Mucosa of descending colon (tissue), 3 donors: ENCODE measurements around the gene FAM50A. TPM values are rescaled to one million over a fixed set of nuclear protein-coding genes. Genes with fewer than 3 reads are reported as not detected.

Source experiments
- ATAC-seq: fragments of 200-7000 bp; cut with Tn5 transposase; one replicate; pipeline ENCODE4 v1.9.1; 2020; ENCODE audit warnings: mild to moderate bottlenecking, moderate library complexity
- DNase-seq, 3 donors: peaks; one replicate each; pipeline ENCODE4 v3.0.0-alpha.2; 2020
- H3K36me3 ChIP-seq: fragments of 200-600 bp; one replicate; pipeline ENCODE4 v1.8.0; 2021; ENCODE audit warnings: low read depth, mild to moderate bottlenecking
- H3K4me1 ChIP-seq: fragments of 200-600 bp; one replicate; pipeline ENCODE4 v1.8.0; 2021; ENCODE audit warnings: low read depth, mild to moderate bottlenecking
- H3K4me3 ChIP-seq: fragments of 200-600 bp; one replicate; pipeline ENCODE4 v1.8.0; 2021; ENCODE audit warnings: mild to moderate bottlenecking
- H3K9me3 ChIP-seq: fragments of 200-600 bp; one replicate; pipeline ENCODE4 v1.8.0; 2021; ENCODE audit warnings: mild to moderate bottlenecking
- intact Hi-C, 2 donors: fragments of 100-400 bp; cut with DNase I in 1 of 2; cut with micrococcal nuclease in 1 of 2; formaldehyde crosslinking; loops; one replicate each; pipeline versions ENCODE4 v1.11.0 to v1.11.1; 2022; cut with DNase I, micrococcal nuclease
- total RNA-seq, 3 donors: library from RNA; stranded (reverse); fragmentation: NEBNext Ultra II Directional in 2 of 3; extraction: Animal tissue kit (Norgen Biotek cat#: 25700) in 2 of 3; gene quantifications; one replicate each; pipeline versions ENCODE4 v1.2.1 to v1.2.4, GENCODE V29; 2021 to 2023
- TF ChIP-seq, protein P1 (sequence below): fragments of 200-600 bp; IDR thresholded peaks from one replicate; pipeline ENCODE4 v1.8.0; 2022; ENCODE audit warnings: antibody characterized with exemption, mild to moderate bottlenecking
- donor health status: DM: no; HTN: no; CAD: no; lungs with moderate emphysema.
- donor health status: DM: no; HTN: no; CAD: no.
- donor health status: DM: no; HTN: yes; CAD: no.

FAM50A gene
- total RNA-seq, 3 donors from 2014 or later, result 46.2 to 65.1 (median 50.5) TPM

DNA sequence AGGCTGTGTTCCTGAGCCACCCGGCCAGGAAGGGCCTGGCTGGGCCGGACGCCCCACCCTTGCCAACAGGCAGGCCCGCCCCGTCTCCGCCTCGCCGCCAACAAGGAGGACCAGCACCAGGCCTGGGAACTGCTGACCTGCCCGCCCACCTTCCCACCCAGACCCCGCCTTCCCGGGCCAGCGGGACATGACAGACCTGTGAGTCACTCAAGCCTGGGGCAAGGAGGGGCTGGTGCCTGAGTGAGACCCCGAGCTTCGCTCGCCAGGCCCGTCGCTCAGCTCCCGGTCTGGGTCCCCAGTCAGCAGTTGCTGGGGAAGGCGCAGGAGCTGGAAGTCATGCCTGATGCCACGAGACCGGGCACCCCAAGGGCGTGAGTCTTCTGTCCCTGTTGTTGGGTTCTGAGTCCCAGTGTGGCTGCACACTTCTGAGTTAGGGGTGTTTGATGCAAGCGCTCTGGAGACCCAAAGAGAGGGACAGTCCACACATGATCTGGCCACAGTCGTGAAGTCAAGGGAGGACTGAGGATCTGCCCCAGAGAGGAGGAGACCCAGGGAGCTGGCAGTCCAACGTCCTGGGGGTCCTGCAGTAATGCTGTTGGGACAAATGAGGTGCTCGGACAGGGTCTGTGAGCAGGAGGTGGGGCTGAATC is 34.6 kb upstream of the FAM50A start, which contains the start of gene DNASE1L1:
TSS of gene DNASE1L1 (minus strand) at position 33 of the 650 bp plus-strand sequence. CDS start 3,686 bp downstream, outside the sequence.
- H3K4me3 ChIP-seq, result no peak within 1 kb of the TSS
- intact Hi-C loops, result no loop called here
- H3K9me3 ChIP-seq, result no peaks in the 10 kb centered on the region
- ATAC-seq (peak; percentile 82), DNase-seq (peak; percentile 85 to 94 (median 91))
- H3K36me3 ChIP-seq, result no peaks in the 10 kb centered on the region
- peaks cover 9% of the 10 kb centered on the region for H3K4me1 ChIP-seq
- TF ChIP-seq, protein P1, sequence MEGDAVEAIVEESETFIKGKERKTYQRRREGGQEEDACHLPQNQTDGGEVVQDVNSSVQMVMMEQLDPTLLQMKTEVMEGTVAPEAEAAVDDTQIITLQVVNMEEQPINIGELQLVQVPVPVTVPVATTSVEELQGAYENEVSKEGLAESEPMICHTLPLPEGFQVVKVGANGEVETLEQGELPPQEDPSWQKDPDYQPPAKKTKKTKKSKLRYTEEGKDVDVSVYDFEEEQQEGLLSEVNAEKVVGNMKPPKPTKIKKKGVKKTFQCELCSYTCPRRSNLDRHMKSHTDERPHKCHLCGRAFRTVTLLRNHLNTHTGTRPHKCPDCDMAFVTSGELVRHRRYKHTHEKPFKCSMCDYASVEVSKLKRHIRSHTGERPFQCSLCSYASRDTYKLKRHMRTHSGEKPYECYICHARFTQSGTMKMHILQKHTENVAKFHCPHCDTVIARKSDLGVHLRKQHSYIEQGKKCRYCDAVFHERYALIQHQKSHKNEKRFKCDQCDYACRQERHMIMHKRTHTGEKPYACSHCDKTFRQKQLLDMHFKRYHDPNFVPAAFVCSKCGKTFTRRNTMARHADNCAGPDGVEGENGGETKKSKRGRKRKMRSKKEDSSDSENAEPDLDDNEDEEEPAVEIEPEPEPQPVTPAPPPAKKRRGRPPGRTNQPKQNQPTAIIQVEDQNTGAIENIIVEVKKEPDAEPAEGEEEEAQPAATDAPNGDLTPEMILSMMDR, result no peak

DNA sequence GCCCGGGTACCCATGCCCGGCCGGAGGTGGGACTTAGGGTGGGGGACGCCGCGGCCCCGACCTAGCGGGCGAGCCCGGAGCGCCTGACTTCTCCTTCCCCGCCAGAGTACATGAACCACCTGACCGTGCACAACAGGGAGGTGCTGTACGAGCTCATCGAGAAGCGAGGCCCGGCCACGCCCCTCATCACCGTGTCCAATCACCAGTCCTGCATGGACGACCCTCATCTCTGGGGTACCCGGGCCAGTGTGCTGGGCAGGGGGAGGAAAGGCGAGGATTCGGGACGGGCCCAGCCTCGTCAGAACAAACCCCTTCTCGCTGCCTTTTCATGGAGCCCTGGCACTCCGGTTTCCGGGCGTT is 32.0 kb upstream of the FAM50A start:
- Histone ChIP-seq H3K36me3 (no peaks in the 10 kb centered on the region), H3K4me3 (peak overlapping the region; percentile 68), H3K4me1 (peaks cover 9% of the 10 kb centered on the region), H3K9me3 (no peaks in the 10 kb centered on the region)
- DNase-seq (peak; percentile 76 to 88 (median 81)), ATAC-seq (peak; percentile 77)
- TF ChIP-seq, protein P1, result no peak
- intact Hi-C loops, result no loop called here

DNA sequence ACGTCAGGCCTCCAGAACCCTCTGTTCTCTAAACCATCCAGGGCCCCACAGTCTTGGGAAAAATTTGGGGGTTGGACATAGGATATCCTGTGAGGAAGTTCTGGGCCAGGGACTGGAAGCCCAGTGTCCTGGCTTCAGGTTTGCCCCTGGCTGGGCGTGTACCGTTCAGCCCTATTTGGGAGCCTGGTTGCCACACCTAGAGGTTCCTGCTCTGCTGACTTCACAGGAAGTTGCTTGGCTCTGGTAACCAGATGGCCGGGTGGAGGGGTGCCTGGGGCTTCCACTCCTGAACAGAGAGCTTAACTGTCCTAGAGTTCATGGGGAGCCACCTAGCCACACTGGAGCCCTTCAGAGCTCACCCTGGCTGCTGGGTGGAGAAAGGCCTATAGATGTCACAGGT is 31.5 kb upstream of the FAM50A start:
- ATAC-seq (peak; percentile 45), DNase-seq (peak in 2 of 3 donors; percentile 49 to 77)
- TF ChIP-seq, protein P1, result no peak
- Histone ChIP-seq H3K4me1 (peaks cover 9% of the 10 kb centered on the region), H3K4me3 (no peak overlapping the region), H3K9me3 (no peaks in the 10 kb centered on the region), H3K36me3 (no peaks in the 10 kb centered on the region)
- intact Hi-C loops, result no loop called here

DNA sequence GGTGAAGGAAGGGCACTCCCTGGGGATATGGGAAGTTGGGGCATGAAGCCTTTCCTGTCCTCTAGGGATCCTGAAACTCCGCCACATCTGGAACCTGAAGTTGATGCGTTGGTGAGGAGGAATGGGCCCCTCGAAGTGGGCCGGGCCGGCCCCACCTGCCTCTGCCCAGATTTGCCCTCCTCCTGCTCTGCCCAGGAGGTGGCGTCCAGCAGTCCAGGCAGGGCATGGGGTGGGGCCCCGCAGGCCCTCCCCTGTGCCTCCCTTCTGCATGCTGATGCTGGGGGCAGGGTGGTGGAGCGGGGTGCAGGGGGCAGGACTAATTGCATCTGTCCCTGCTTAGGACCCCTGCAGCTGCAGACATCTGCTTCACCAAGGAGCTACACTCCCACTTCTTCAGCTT is 30.8 kb upstream of the FAM50A start:
- Histone ChIP-seq H3K4me3 (no peak overlapping the region), H3K9me3 (no peaks in the 10 kb centered on the region), H3K36me3 (no peaks in the 10 kb centered on the region), H3K4me1 (peaks cover 9% of the 10 kb centered on the region)
- DNase-seq, result no peak
- intact Hi-C loops, result no loop called here
- no peak for ATAC-seq
- TF ChIP-seq, protein P1, result no peak

DNA sequence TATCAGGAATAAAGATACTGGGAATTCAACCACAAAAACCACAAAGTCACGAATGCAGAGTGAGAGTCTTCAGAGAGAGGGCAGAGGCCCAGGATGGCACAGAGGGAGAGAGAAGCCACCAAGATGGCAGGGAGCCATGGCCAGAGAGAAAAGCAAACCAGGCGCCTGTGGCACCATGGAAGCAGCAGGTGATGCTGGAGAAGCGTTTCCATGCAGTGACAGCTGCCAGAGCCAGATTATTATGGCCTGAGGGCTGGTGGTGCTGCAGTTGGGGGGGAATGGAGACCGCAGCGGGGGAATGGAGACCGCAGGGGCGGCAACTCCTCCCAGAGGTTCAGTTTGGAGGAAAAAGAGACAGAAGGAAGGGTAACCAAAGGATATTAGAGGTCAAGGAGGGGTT is 26.8 kb upstream of the FAM50A start:
- Histone ChIP-seq H3K36me3 (no peaks in the 10 kb centered on the region), H3K4me1 (peaks cover 3% of the 10 kb centered on the region), H3K9me3 (no peaks in the 10 kb centered on the region), H3K4me3 (no peak overlapping the region)
- no peak for DNase-seq
- ATAC-seq, result no peak
- intact Hi-C loops, result no loop called here
- TF ChIP-seq, protein P1, result no peak
